ENCODE data around the gene VASP.
"Not testable (repeated sequence)": the region's sequence is repeated elsewhere in the genome, so short reads cannot be mapped to it uniquely, and the experiment has no call there.

The VASP gene

DNA sequence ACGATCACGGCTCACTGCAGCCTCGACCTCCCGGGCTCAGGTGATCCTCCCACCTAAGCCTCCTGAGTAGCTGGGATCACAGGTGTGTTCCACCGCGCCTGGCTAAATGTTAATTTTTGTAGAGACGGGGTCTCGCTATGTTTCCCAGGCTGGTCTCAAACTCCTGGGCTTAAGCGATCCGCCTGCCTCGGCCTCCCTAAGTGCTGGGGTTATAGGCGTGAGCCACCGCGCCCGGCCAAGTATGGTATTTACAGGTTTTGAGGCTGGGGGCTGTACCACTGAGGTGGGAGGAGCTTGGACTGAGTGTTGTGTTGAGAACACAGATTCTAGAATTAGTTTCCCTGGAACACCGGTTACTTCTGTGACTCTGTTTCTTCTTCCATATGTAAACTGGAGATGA lies 9.5 kb upstream of the VASP start:
- DNase-seq (ENCODE audit: low spot score) = no peak

DNA sequence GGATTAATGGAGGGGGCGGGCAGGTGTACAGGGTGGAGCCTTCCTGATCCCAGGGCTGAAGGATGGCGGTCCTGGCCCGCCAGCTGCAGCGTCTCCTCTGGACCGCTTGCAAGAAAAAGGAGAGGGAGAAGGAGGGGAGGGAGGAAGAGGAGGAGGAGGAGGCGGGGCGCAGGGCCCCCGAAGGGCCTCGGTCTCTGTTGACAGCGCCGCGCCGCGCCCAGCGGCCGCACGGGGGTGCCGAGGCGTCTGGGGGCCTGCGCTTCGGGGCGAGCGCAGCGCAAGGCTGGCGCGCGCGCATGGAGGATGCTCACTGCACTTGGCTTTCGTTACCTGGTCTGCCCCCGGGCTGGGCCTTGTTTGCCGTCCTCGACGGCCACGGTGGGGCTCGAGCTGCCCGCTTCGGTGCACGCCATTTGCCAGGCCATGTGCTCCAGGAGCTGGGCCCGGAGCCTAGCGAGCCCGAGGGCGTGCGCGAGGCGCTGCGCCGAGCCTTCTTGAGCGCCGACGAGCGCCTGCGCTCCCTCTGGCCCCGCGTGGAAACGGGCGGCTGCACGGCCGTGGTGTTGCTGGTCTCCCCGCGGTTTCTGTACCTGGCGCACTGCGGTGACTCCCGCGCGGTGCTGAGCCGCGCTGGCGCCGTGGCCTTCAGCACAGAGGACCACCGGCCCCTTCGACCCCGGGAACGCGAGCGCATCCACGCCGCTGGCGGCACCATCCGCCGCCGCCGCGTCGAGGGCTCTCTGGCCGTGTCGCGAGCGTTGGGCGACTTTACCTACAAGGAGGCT lies 8.7 kb upstream of the VASP start, which contains the start of gene PPM1N:
TSS of gene PPM1N (plus strand) at position 33 of the 785 bp plus-strand sequence. CDS start at position 63, 30 bp downstream.
- no peak for DNase-seq (ENCODE audit: low spot score)

DNA sequence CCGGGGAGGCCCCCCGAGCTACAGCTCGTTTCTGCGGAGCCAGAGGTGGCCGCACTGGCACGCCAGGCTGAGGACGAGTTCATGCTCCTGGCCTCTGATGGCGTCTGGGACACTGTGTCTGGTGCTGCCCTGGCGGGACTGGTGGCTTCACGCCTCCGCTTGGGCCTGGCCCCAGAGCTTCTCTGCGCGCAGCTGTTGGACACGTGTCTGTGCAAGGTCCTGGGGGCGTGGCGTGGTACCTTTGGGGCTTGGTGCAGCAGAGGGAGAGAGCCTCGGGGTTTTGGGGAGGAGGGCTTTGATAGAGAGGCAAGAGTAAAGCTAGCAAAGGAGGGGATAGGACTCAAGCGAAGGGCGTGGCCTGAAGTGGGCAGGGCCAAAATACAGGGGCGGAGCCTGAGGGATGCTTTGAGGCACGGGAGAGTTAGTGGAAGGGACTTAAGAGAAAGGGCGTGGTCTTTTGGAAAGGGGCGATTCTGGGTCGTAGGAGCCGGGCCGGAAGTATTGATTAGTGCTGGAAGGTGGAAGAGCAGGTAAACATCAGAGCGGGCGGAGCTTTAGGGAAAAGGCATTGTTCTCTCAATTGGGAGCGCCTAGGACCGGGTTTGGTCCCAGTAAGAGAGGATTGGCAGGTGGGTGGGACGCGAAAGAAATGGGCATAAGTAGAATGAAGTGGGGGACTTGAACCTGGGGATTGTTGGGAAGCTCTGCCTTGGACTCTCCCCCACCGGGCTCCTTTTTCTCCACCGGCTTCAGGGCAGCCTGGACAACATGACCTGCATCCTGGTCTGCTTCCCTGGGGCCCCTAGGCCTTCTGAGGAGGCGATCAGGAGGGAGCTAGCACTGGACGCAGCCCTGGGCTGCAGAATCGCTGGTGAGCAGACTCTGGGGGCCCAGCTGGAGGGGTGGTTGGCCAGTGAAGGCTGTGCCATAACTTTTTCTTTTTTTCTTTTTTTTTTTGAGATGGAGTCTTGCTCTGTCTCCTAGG lies 7.8 kb upstream of the VASP start:
- DNase-seq (ENCODE audit: low spot score) = no peak

DNA sequence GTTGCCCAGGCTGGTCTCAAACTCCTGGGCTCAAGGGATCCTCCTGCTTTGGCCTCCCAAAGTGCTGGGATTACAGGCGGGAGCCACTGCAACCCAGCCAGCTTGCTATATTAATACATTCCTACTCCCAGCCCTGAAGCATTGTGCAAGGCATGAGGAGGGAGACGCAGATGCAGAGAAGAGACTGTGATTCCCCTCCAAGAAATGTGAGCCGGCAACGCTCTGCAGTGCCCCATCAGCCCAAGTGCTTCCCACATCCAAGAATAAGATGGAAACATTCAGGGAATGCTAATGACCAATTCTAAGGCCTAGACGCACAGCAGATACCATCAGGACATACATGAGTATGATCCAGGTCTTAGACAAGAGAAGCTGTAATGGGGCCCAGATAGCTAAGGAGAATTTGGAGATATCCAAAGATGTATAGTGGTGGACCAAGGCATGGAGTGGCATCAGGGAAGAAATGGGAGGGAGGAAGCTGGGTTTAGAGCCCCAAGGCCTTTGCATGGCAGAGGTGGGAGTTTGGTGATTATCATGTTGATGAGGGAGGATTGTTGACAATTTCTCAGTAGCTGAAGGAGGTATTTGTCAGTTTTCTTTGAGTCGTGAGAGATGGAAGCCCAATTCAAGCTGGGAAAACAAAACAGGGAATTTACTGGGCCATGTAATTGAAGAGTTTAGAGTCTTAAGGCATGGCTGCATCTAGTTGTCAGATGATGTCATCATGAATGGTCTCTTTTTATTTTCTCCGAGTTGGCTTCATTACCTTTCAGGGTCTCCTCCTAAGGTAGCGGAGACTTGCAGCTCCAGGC lies 6.2 kb upstream of the VASP start:
- no peak for DNase-seq (ENCODE audit: low spot score)

DNA sequence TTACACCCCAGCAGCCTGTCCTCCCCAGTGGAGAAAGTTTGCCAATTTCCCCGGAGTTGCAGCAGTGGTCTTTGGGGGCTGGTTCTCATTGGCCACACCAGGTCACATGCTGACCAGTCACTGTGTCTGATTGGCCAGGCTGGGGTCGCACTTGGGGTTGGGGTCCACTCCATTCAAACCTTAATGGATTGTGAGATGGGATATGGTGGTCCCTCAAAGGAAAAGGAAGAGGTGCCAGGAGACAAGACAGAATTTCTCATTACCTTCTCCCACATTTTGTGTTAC lies 5.6 kb upstream of the VASP start:
- no peak for DNase-seq (ENCODE audit: low spot score)

DNA sequence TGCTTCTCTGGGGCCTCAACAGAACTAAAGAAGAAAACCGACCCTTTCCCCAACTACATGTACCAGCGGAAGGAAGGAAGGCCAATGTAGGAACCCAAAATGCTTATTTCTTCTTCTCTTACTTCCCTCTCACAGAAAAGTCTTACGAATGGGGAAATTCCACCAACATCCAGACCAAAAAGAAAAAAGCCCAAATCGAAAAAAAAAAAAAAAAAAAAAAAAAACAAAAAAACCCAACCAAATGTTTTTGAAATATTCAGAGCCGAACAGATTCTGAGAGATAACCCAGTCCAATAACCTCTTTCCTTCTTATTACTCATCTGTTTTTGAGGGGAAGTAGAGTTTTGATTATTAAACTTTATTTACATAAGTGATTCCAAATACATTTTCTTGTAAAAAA lies 5.2 kb upstream of the VASP start:
- no peak for DNase-seq (ENCODE audit: low spot score)

DNA sequence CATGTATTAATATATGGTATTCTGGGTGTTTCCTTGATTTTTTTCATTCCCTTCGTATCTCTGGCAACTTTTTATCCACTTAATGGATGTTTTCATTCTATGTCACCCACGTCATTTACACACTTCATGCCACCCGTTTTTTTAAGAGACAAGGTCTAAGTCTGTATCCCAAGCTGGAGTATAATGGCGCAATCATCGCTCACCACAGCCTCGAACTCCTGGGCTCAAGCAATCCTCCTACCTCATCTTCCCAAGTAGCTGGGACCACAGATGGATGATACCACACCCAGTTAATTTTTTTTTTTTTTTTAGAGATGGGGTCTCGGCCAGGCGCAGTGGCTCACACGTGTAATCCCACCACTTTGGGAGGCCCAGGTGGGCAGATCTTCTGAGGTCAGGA lies 3.4 kb upstream of the VASP start:
- DNase-seq (ENCODE audit: low spot score) = no peak

DNA sequence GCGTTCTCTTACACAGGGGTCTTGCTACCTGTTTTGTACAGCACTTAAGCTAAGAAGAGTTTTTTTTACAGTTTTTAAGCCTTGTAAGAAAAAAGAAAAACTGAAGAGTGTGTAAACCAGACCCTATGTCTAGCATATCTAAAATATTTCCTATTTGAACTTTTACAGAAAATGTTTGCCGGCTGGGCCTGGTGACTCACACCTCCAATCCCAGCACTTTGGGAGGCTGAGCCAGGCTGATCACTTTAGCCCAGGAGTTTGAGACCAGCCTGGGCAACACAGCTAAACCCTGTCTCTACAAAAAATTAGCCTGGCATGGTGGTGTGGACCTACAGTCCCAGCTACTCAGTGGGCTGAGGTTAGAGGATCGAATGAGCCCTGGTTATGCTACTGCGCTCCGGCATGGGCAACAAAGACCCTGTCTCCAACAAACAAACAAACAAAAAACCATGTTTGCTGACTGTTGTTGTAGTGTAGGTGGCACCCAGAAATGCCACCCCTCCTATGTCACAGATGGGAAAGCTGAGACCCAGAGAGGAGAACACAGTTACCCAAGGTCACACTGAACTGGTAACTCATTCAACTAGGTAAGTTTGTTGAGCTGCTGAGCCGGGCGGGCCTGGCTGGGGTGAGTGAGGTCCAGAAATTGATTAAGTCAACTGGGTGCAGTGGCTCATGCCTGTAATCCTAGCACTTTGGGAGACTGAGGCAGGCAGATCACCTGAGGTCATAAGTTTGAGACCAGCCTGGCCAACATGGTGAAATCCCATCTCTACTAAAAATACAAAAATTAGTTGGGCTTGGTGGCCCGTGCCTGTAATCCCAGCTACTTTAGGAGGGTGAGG lies 1.9 kb upstream of the VASP start:
- DNase-seq (ENCODE audit: low spot score) = no peak

DNA sequence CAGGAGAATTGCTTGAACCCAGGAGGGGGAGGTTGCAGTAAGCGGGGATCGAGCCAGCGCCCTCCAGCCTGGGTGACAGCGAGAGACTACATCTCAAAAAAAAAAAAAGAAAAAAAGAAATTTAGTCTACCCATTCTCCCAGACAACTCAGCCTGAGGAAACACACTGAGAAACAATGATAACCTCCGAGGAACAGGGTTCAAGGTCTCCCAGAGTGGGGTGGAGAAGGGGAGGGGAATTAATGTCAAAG lies 1.4 kb upstream of the VASP start:
- DNase-seq (ENCODE audit: low spot score) = no peak

DNA sequence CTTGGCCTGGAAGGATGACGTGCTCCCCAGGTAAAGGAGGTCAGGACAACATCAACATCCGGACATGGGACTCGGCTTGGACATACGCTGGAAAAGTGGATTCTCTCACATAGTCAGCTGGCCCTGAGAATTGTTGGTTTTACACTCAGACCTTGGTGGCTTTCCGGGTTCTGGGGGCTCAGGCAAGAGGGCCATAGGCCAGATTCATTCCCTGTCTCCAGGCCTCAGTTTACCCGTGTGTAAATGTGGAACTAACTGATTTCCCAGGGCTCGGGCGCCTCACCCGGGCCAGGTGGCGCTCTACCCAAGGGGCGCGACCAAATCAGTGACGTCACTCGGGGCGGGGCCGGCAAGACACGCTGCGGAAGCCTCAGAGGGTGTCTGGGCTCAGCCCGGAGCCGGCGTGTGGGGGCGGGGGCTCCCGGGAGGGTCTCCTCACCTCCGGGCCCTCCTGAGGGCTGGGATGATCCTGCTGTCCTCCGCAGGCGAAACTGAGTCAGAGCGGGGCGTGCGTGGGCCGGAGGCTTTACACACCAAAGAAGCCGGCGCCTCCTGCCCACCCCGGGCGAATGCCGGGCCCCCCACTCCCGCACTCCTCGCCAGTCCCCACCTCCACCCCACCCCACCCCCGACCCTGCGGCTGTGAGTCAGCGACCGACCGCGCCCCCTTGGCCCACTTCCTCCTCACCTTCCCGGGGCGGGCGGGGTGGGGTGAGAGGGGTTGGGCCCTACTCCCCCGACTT lies 862 bp upstream of the VASP start:
- DNase-seq (ENCODE audit: low spot score) = peak; percentile 91

DNA sequence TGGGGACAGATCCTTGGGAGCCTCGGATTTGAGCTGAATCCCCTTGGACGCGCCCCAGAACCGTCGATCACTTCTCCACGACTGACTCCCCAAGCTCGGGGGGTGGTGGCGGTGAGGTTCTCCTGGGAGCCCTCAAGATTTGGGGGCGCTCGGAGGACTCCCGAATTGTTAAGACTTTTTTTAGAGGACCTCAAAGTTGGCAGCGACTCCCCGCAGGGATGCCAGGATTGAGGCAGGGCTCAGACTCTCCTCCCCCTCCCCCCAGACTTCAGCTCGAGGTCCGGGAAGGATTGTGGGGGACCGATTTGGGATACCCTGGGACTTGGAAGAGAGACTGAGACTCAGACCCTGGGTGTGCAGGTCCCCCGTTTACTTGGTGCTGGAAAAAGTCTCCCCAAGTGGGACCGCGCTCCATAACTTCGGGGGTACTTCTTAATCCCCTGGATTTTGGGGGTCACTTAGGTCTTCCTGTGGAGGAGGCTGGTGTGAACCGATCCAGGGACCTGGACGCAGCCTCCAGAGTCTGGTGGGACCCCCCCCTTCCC lies 665 bp downstream of the VASP start:
- peak; percentile 37 for DNase-seq (ENCODE audit: low spot score)

DNA sequence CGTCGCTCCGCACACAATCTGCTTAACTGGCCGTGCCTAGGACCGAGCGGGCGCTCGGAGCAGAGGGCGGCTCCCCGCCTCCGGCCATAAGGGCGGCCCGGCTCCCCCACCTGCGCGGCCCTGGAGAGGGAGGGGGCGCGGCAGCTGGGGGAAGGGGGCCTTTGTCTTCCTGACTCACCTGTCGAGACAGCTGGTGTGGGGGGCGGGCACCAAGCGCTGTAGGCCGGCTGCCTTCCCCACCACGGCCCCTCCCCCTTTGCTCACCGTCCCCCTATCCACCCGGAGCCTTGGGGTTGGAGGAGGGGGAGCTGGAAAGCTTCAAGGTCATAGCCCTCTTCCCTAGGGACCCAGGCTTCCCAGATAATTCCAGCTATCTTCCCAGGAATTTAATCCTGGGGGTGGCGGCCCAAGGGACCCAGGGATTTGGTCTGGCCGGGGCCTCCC lies 1.2 kb downstream of the VASP start:
- DNase-seq (ENCODE audit: low spot score) = no peak

DNA sequence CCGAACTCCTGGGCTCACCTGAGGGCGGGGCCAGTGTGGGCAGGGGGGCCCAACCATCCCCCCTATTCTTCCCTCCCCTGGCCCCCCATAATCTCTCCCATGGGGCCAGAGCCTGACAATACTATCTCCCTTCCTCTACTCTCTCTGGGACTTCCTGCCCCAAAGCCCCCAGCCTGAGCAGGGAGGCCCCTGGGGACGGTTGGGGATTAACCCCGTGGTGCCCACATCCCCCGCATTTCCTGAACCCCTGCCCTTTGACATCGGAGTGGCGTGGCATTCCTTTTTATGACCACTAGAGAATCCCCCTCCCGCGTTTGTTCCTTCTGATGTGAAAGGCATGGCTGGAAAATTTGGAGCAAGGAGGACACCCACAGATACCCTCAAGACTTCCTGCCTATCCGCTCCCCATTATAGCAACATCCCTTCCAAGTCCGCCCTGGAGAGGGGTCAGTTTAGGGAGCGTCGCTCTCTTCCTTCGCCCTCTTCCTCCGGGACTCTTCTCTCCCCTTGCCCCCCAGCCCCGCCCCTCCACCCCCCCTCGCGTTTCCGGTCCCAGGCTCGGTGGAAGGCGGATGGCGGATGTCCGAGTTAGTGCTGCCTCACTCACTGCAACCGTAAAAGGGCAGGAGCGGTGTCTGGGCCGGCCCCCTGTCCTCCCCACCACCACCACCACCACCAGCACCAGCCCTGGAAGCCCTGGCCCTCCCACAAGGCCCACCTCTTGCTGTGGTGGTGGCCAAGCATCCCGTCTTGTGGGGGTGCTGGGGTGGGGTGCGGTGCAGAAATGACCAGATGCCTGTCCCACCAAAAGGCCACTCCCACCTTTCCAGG lies 1.8 kb downstream of the VASP start:
- peak; percentile 82 for DNase-seq (ENCODE audit: low spot score)

DNA sequence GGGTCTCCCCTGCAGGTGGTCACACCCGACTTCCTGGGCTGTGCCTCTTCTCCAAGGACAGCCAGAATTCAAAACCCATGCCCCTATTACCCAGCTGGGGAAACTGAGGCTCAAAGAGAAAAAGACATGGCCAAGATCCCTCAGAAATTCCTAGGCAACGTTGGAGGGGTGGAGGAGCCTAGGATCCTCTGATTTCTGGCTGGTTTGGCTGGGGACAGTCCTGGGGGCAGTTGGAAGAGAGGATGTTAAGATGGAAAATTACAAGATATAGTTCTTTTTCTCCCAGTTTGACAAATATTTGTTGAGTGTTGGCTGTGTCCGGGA lies 2.4 kb downstream of the VASP start:
- no peak for DNase-seq (ENCODE audit: low spot score)

DNA sequence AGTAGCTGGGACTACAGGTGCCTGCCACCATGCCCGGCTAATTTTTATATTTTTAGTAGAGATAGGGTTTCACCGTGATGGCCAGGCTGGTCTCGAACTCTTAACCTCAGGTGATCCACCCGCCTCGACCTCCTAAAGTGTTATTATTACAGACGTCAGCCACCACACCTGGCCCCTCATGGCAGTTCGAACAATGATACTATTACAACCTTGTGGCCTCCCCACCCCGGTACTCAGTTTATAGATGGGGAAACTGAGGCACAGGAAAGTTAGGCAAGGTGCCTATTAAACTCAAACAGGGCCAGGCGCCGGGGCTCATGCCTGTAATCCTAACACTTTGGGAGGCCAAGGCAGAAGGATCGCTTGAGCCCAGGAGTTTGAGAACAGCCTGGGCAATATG lies 3.1 kb downstream of the VASP start:
- not testable (repeated sequence) for DNase-seq (ENCODE audit: low spot score)

DNA sequence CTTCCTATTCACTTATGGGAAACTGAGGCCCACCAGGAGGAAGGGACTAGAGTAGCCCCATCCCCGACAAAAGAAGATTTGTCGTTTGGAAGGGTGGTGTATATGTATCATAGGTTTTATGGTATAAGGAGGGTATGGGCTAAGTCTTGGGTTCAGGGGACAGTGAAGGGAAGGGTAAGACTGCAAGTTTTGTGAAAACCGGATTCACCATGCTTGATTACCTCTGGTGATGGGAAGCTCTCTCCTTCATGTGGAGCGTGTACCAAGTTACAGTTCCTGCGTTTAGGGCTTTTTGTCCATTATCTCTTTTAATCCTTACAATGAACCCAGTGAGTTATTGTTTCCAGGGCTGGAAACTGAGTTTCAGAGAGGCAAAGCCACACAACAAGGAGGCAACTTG lies 3.8 kb downstream of the VASP start:
- no peak for DNase-seq (ENCODE audit: low spot score)

DNA sequence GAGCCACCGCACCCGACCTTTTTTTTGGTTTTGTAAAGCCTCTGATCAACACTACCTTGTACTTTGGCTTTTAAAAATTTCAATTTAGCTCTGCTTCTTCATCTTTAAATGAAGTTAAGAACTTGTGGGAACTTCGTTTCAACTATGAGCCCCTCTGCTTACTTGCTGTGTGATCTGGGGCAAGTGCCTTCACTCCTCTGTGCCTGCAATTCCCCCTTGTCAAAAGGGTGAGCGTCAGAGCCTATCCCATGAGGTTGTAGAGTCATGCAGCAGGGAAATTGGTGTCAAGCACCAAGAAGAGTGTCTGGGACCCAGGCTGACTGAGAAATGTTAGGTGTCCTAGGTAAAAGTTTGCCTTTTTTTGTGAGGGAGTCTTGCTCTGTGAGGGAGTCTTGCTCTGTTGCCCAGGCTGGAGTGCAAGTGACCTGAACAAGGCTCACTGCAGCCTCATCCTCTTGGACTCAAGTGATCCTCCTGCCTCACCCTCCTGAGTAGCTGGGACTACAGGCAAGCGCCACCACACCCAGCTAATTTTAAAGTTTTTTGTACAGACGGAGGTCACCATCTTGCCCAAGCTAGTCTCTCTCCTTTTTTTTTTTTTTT lies 5.7 kb downstream of the VASP start:
- DNase-seq (ENCODE audit: low spot score) = no peak

DNA sequence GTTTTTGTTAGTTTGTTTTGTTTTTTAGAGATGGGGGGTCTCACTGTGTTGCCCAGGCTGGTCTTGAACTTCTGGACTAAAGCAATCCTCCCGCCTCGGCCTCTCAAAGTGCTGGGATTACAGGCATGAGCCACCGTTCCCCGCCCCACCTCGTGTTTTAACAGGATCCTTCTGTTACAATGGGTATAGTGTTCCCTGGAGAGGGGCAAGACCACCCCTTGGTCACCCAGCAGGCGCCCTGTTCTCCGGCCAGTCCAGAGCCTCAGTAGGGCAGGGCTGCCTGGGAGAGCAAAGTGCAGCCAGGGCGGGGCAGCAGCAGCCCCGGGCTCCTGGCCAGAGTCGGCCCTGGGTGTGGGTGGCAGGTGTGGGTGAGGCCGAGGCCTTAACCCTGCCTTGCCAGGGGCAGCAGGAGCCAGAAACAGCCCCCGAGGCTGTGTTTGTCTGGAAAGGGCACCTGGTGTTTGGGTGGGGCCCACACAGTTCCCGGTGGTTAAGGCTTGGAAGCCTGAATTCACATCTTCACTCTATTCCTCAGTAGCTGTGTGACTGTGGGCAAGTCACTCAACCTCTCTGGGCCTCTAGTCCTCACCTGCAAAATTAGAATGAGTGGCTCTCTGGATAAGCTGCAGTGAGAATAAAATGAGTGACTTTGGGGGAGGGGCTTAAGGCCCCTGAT lies 7.2 kb downstream of the VASP start:
- DNase-seq (ENCODE audit: low spot score) = no peak

DNA sequence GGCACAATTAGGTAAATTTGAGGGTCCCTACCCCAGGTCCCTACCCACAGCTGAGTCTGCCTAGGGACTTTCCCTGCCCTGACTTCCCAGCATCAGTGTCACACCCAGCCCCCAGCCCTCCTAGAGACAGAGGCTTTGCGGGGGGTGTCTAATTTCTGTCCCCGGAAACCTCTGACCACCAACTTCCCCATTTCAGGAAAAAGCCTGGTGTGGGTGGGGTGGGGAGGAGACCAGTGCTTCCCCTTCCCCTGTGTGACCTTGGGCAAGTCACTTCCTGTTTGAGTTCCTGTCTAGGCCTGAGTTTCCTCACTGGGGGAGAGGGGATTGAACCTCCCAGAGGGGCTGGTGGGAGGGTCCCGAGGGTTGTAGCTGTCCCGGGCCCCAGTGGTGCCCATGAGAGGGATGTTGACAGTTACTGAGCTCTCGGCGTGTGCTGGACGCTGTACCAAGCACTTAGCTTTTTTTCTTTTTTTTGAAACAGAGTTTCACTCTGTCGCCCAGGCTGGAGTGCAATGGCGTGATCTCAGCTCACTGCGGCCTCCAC lies 7.9 kb downstream of the VASP start:
- no peak for DNase-seq (ENCODE audit: low spot score)
